EL (cell line): ENCODE measurements around the gene RRP12.

Source experiments
- DNase-seq: peaks from one replicate; pipeline ENCODE4 v3.0.0-alpha.2; 2016

The RRP12 gene

DNA sequence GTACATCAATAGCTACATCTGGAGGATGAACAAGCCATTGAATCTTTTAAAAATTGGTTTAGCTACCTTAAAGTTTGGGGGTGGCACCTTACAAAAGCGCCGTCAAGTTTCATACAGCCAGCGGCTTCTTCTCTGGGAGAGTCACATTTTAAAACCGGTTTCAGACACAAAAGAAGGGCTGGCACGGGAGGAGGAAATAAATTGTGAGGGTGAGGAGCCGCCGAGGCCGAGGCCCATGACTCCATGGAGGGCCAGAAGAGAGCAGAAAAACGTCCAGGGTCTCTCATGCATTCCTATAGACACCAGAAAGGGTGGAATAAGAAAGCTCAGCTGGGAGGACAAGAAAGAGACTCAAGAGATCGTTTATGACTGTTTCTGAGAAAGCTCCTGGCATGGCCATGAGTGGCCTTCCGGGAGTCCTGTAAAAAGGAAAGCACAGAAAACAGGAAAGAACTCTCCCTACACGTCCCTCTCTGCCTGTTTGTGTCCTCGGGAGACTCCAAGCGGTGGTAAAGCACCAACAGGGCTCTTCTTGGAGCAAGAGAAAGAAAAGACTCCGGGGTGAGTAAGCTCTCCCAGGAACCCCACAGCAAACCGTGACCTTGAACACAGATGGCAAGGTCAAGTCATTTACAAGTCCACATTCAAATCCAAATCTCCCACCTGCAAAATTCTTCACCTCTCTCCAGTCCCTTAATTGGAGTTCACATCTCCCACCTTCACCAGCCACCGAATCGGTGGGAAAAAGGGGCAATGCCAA is 68.4 kb downstream of the RRP12 start:
- peak; percentile 85 for DNase-seq

DNA sequence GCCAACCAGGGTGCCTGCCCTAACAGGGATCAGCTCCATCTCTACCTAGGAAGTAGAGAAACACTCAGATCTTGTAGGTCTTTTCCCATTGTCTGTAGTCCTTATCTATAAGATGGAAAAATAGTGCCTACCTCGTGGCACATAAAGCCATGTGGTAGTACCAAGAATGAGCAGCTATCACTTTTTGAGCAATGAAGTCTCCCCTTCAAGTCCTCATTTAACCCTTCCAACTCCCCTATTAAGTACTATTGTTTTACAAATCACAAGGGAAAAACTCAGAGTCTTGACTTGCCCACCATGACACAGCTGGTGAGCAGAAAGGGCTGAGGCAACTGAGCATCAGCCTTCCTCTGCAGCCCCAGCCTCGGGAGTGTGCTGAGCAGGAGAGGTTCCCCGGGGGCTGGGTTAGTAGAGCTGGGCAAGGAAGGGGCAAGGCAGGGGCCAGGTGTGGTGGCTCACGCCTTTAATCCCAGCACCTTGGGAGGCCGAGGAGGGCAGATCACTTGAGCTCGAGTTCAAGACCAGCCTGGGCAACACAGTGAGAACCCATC is 69.9 kb downstream of the RRP12 start:
- no peak for DNase-seq

DNA sequence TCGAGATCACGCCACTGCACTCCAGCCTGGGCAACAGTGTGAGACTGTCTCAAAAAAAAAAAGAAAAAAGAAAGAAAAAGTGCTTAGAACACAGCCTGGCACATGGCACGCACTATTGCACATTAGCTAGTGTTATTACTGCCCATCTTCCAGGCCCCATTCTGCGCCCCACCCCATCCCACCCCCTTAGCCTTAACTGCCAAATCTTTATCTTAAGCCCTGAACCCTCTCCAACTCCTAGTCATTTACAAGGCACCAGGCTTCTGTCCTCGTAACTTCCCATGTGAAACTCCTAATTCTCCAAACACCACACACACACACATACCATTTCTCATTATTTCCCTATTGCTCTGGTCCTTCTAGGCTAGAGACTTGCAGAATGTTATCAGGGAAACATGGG is 71.4 kb downstream of the RRP12 start:
- no peak for DNase-seq

DNA sequence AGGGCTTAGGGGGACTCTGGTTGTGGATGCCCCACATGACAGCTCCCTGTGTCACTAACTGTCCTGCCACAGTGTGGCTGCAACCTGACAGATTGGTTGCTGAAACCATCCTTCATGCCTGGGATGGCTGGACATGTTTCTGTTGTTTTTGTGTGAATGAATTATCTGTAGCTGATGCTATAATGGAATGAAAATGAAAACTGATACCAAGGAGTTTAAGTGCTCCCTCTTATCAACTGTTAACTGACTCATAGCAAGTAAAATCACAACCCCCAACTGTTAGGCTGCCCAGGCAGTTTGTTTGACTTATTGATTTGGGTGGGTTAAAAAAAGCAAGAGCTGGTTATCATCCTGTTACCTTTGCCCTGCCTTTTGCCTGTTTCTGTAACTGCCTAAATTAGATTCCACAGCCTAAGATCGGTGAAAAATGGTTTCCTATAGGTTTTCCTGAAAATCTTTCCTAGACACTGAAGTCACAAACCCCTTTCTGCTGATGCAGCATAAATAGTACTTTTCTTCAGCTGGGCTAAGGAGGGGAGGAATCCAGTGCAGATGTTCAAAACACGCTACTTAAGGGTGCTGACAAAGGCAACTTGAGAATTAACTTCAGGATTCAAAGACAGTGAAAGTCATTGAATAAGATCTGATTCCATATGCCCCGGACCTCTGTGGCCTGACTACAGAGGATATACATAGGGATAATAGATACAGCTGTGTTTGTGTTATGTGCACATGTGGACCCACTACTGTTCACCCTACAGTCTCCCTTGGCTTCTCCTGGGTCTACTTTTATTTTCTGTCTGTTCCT is 72.3 kb downstream of the RRP12 start:
- no peak for DNase-seq

DNA sequence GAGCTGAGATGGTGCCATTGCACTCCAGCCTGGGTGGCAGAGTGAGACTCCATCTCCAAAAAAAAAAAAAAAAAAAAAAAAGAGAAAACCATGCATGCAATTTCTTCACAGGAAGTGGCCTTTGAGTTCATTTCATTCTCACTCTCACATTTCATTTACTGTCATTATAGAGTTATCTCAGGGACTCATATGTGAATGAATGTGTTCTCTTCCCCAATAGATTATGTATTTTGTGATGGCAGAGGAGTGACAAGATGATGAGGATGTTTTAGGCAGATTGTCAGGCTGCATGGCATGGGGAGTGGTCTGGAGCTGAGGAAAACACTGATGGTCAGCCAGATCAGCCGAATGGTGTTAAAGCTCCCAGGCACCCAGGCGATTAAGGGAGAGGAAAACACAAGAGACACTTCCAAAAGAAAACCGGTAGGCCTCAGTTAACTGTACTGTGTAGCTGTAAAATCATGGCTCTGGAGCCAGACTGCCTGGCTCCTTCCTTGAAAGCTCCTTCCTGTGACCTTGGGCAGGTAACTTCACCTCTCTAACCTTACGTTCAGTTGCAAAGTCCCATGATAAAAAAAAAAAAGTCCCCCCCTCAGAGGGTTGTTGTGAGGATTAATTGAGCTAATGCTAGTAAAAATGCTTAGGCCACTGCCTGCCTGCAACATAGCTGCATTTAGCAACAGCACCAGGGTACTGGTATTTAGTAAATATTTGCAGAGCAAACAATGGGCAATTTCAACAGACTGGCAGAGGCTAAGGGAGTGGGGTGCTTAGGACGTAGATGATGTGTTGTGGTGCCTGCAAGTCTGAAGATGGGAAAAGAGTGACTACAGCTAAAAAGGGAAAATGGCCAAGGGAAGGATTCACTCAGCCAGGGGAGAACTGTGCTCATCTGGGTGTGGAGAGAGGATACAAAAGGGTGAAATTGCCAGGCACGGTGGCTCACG is 73.5 kb downstream of the RRP12 start:
- DNase-seq = no peak

DNA sequence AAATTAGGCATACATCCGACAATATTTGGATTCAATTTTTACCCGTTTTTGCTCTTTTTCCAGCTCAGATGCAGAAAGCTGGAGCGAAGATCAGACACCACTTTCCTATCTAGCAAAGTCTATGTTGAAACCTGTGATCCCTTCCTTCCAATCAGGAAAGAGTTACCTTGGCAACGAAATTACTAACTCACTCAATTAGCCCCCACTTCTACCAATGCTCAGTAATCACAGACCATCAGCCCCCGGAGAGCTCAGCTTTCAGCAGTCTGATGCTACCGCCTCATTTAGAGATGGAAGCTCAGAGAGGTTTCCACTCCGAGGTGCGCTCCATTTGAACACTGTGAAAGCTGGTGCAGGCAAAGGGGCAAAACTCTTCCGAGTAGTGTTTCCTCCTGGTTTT is 75.4 kb downstream of the RRP12 start:
- DNase-seq = no peak

DNA sequence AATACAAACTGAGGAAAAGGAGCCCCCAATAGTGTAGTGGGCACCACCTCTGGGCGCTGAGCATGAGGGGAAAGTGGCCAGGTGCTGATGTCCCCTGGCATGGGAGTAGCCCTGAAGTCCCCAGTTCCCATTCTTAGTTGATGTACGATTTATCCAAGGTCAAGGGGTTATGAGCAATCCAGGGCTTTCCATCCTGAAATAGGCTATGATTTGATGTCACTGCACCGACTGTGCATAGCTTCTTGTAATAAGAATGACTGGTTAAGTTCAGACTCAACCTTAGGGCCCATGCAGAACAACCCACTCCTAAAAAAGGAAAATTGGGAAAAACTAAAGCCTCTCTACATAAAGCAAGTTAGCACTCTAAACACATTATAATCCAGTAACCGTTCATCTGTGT is 77.6 kb downstream of the RRP12 start:
- DNase-seq = no peak

DNA sequence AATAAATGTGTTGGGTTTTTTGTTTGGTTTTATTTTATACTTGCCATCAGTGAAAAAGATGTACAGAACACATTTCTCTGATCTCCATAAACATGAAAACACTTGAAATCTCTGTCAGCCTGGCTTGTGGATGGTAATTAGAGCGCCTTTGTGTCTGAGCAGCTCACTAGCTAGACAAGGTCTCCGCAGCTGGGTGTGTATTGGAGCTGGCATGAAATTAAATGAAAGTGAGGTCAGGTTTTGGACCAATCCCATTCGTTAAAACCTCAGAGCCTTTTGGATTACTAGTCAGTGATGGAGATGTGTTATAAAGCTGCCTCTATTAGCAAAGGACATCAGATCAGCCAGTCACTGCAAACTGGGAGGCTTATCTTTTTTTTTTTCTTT is 79.3 kb downstream of the RRP12 start:
- no peak for DNase-seq

DNA sequence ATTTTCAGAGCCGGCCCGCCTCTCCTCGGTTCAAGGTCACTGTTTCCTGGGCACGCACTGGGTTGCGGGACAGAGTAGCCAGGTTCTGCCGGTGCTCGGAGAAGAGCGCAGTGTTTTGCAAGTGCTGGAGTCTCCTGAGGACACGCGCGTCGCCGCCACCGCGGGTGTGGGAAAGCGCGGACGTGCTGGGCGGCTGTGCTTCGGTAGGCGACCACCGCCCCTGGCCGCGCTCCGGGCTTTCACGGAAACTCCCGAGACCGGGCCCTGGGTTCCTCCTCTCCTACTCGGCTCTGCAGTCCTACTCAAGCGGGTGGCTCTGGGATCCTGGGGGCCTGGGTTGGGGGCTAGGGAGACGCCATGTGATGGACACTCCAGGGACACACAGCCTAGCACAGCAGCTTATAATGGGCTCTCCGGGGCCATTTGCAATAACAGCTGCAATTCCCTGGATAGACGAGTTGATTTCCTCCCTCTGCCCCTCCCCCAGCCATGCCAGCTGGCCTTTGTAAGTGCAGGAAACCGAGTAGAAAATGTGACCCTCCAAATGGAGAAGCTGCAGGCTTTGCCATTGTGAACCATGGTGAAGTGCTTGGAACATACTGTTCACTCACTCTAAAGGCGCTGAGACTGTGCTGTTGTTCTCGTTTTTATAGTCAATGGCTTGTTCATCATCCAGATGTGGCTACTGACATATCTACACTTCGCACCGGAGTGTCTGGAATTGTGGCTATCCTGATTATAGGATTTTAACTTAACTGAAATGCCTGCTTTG is 79.9 kb downstream of the RRP12 start:
- DNase-seq = no peak

DNA sequence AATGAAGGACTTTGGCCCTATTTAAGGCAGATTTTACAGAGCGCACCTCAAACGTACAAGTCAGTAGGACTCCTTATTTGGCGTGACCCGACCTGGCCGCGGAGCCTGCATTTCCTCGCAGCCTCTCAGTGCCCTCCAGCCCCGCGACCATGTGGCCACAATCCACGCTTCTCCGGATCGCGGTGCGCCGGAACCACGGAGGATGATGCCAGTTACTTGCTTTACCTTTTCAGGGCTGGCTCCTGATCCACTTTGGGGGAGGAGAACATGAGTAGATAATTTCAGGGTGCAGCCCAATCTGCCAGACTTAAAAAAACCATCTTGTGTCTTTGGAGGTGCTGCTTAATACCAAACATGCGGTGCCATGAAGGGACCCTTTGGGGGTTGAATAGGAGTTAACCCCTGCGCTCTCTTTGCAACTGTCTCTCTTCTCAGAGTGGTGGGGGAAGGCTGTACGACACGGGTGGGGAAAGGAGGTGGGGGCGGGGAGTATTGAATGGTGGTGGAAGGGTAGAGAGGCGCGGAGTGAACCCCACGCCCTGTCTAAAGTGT is 80.6 kb downstream of the RRP12 start:
- no peak for DNase-seq

DNA sequence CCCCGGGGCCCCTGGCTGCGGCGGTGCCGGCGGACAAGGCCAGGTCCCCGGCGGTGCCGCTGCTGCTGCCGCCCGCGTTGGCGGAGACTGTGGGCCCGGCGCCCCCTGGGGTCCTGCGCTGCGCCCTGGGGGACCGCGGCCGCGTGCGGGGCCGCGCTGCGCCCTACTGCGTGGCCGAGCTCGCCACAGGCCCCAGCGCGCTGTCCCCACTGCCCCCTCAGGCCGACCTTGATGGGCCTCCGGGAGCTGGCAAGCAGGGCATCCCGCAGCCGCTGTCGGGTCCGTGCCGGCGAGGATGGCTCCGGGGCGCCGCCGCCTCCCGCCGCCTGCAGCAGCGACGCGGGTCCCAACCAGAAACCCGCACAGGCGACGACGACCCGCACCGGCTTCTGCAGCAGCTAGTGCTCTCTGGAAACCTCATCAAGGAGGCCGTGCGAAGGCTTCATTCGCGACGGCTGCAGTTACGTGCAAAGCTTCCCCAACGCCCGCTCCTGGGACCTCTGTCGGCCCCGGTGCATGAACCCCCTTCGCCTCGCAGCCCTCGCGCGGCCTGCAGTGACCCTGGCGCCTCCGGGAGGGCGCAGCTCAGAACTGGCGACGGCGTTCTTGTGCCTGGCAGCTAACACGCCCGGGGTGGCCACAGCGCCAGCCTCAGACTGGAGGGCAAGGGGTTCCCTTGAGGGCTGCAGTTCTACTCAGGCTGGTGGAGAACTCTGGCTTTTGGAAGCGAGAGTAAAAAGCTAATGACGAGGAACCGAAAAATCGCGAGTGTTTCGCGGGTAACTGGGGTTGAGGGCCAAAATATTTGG is 81.3 kb downstream of the RRP12 start:
- DNase-seq = peak; percentile 42

DNA sequence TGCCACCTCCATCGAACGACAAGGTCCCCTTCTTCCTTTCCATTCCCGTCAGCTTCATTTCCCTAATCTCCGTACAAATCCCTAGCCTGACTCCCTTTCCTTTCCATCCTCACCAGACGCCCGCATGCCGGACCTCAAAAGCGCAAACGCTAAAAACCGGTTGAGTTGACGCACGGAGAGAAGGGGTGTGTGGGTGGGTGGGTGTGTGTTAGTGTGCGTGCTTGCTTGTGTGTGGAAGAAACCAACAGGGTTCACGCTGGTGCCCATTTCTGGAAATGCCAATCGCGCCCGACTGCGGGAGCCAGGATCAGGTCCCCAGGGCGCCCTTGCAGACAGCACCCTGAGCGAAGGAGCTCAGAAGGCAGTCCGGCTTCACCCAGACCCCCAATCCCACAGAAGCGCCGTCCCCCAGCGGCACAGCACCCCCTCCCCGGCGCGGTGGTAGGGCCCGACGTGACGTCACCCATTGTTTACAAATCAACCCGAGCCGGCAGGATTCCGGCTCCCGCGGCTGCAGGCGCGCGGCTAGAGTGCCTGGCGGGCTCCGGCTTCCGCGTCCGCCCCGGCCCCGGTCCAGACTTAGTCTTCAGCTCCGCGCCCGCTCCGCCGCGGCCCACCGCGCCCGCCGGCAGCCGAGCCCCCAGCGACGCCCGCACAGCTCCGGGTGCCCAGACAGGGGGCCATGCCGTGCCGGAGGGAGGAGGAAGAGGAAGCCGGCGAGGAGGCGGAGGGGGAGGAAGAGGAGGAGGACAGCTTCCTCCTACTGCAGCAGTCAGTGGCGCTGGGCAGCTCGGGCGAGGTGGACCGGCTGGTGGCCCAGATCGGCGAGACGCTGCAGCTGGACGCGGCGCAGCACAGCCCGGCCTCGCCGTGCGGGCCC is 82.1 kb downstream of the RRP12 start, which contains the start of gene FRAT1:
FRAT1 (plus strand) TSS at position 500 of the 880 bp plus-strand sequence; CDS start at position 683, 183 bp downstream.
- peak; percentile 88 for DNase-seq

DNA sequence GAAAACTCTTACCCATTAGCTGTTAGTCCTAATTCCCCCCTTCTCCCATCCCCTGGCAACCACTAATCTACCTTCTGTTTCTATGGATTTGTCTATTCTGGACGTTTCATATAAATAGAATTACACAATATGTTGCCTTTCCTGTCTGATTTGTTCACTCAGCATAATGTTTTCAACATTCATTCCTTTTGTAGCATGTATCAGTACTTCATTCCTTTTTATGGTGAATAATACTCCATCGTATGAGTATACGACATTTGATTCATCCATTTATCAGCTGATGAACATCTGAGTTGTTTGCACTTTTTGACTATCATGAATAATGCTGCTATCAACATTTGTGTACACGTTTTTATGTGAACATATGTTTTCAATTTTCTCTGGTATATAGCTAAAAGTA is 86.5 kb downstream of the RRP12 start:
- DNase-seq = no peak

DNA sequence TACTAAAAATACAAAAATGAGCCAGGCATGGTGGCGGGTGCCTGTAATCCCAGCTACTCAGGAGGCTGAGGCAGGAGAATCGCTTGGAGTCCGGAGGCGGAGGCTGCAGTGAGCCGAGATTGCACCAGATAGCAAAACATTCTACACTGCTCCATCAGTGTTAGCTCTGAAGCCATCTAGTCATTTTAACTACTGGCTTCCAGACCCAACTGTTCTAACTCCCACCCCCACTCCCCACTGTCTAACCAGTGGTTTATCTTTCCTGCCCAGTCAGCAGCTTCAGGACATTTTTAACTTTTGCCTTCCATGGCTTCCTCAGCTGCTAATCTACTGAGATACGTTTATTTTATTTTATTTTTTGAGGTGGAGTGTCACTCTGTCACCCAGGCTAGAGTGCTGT is 88.2 kb downstream of the RRP12 start:
- no peak for DNase-seq

DNA sequence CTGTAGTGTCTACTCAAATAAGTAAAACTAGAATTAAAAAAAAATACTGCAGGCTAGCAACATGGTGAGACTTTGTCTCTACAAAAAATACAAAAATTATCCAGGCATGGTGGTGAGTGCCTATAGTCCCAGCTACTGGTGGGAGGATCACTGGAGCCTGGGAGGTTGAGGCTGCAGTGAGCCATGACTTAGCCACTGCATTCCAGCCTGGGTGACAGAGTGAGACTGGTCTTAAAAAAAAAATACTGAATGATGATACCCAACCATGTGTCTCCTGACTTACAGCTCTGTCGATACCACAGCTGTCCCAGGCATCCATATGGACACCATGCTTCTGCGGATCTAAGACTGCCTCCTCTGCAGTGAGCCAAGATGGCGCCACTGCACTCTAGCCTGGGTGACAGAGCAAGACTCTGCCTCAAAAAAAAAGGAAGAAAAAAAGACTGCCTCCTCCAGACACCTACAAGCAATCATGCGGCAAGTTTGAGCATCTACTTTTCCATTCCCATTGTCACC is 90.0 kb downstream of the RRP12 start:
- DNase-seq = no peak

DNA sequence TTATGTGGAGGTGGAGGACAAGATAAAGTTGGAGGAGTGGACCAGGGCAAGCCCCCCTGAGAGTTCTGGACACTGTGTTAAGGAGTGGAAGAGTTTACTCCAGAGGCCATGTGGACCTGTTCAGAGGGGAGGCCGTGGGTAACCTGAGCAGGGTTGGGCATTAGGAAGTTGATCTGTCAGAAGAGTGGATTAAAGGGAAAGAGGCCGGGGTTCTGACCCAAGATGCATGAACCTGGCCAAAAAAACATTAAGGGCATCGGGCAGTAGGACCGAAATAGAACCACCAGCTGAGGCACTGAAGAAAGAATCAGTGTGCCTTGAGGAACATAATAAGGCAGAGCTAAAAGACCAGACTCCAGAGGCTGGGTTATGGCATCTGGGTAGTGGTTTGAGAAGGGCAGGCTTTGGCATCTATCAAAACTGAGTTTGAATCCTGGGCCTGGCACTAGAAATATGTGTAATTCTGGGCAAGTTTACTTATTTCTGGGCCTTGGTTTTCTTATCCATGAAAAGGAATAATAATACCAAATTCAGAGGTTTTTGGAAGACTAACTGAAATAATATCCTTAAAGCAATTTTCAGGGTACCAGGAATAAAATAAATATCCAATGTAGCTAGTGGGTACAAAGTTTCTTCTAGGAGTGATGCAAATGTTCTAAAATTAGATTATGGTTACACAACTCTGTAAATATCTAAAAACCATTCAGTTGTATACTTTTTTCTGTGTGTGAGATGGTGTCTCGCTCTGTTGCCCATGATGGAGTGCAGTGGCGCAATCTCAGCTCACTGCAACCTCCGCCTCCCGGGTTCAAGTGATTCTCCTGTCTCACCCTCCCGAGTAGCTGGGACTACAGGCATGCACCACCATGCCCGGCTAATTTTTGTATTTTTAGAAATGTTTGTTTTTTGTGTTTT is 93.0 kb downstream of the RRP12 start:
- DNase-seq = no peak

DNA sequence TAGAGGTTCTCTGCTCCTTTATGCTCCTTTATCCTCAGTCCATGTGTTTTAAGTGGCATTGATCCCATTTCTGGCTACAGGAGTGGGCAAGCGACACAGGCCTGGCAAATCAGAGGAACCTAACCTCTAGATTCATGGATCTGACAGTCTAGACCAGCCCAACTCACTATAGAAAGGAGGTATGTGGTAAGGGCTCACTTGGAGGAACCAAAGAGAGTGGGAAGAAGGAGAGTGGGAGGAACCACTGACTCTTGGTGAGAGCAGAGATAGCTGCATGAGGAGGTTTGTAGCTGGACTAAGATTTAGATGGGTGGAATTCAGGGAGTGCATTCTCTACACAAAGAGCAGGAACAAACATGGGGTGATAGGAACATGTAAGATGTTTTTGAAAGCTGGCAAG is 93.7 kb downstream of the RRP12 start:
- no peak for DNase-seq
